ENCODE data around the gene CT55. TPM values are rescaled to one million over a fixed set of nuclear protein-coding genes. Genes with fewer than 3 reads are reported as not detected.
"Not testable (repeated sequence)": the region's sequence is repeated elsewhere in the genome, so short reads cannot be mapped to it uniquely, and the experiment has no call there.

CT55 gene
- total RNA-seq, 2 experiments from 2014 or later = not detected

DNA sequence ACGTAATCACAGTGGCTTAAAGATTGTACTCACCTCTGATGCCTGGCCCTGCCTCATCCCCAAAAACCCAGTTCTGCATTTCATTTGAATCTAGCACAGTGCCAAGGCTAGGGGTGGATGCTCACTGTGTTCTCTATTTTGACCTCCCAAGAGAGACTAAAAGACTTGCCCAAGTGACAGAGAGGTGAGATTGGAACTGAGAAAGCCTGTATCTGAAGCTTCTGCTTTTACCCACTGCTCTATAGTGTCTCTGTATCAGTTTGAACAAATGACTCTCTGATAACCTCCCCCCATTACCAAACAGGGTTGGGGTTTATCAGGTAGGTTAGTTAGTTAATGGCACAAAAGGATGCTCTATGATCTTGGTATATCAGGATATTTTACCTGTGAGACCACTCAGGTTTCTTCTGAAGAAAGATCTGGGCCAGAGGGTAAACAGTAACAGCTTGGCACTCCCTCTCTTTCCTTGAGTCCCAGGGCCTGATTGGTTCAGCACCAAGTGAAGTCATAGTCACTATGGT is 51.1 kb downstream of the CT55 start, which contains the start of gene ETDB:
ETDB (minus strand) TSS at position 471 of the 521 bp plus-strand sequence. CDS start 1,265 bp downstream, outside the sequence.
- H3K9me3 Mint-ChIP-seq (ENCODE audit: low read depth); CTCF ChIA-PET; H3K27ac Mint-ChIP-seq: not testable (repeated sequence)

DNA sequence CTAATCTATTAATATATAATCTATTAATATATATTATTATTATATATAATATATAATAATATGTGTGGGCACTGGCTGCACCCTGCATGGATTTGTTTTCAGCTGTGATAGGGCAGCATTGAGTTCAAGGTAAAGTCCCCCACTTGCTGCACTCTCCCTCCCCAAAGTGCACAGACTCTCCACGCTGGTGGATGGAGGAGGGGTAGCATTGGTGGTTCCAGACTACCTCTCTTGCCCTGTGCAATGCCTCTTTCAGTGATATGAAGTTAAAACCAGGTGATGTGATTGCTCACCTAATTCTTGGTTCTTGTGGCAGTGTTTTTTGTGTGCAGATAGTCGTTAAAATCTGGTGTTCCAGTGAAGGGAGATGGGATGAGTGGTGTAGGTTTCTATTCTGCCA is 55.1 kb downstream of the CT55 start:
- CTCF ChIA-PET; H3K27me3 Mint-ChIP-seq; H3K9me3 Mint-ChIP-seq (ENCODE audit: low read depth); H3K36me3 Mint-ChIP-seq; H3K4me1 Mint-ChIP-seq; DNase-seq; ATAC-seq; H3K4me3 Mint-ChIP-seq; H3K27ac Mint-ChIP-seq: not testable (repeated sequence)

More for the DNA sequence above, 51.1 kb downstream of the CT55 start, which contains the start of gene ETDB:
- H3K36me3 Mint-ChIP-seq, ATAC-seq, DNase-seq, H3K4me1 Mint-ChIP-seq, H3K4me3 Mint-ChIP-seq, H3K27me3 Mint-ChIP-seq: not testable (repeated sequence)

- CTCF ChIA-PET = no interaction called here
- Mint-ChIP-seq H3K9me3 (ENCODE audit: low read depth) (no peaks in the 10 kb centered on the region), H3K27ac (no peak overlapping the region), H3K27me3 (peaks cover 8% of the 10 kb centered on the region), H3K36me3 (no peaks in the 10 kb centered on the region), H3K4me3 (no peak overlapping the region), H3K4me1 (no peaks in the 10 kb centered on the region)
- DNase-seq = no peak
- peak; percentile 36 for ATAC-seq
These were observed 56.8 kb downstream of the CT55 start for GRCh38 chrX:135114392-135114791.

DNA sequence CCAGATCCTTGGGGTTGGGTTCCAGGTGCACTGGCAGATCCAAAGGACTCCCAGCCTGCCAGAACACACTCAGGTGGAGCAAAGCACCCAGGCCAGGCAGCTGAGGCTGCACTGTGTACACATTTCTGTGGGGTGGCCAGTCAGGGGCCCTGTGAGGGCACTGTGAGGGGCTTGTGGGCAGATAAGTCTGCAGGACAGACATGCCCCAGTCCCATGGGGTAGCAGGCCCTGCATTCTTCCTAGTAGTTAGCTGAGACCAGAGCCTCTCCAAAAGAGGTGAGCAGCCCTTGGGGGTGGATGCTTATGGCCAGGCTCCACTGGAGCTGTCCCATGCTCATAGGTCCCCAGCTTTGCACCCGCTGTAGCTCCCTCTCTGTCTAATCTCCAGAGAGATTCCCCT is 58.5 kb downstream of the CT55 start:
- no peaks in the 10 kb centered on the region for H3K4me1 Mint-ChIP-seq
- CTCF ChIA-PET = interaction anchor here (0.9 to 2.3 kb wide), 6 partner anchors 21 to 148 kb away, joined by 3 to 13 read pairs (median 4); no protein-coding TSS in a partner anchor
- H3K4me3 Mint-ChIP-seq = no peak overlapping the region
- ATAC-seq (no peak), DNase-seq (no peak)
- peaks cover 21% of the 10 kb centered on the region for H3K27me3 Mint-ChIP-seq
- no peaks in the 10 kb centered on the region for H3K36me3 Mint-ChIP-seq
- no peaks in the 10 kb centered on the region for H3K9me3 Mint-ChIP-seq (ENCODE audit: low read depth)
- H3K27ac Mint-ChIP-seq = no peak overlapping the region

- DNase-seq (peak; percentile 56), ATAC-seq (peak; percentile 33)
- Mint-ChIP-seq H3K9me3 (ENCODE audit: low read depth) (no peaks in the 10 kb centered on the region), H3K4me1 (no peaks in the 10 kb centered on the region), H3K27me3 (peaks cover 21% of the 10 kb centered on the region), H3K4me3 (no peak overlapping the region), H3K36me3 (no peaks in the 10 kb centered on the region), H3K27ac (no peak overlapping the region)
- CTCF ChIA-PET = interaction anchor here (0.8 to 2.3 kb wide), 7 partner anchors 20 to 147 kb away, joined by 3 to 13 read pairs (median 4); no protein-coding TSS in a partner anchor
These were observed 59.0 kb downstream of the CT55 start for GRCh38 chrX:135112096-135112729.

GRCh38 chrX:135109554-135109953 is 61.6 kb downstream of the CT55 start:
- no peaks in the 10 kb centered on the region for H3K9me3 Mint-ChIP-seq (ENCODE audit: low read depth)
- CTCF ChIA-PET = no interaction called here
- ATAC-seq (no peak), DNase-seq (no peak)
- H3K27me3 Mint-ChIP-seq = peaks cover 34% of the 10 kb centered on the region
- H3K27ac Mint-ChIP-seq = no peak overlapping the region
- no peak overlapping the region for H3K4me3 Mint-ChIP-seq
- no peaks in the 10 kb centered on the region for H3K4me1 Mint-ChIP-seq
- H3K36me3 Mint-ChIP-seq = no peaks in the 10 kb centered on the region

Other genes with a start within 250 kb of the CT55 start
- 1 to 10 TPM in 1 of 2 experiments, under 1 TPM in 1; 0.44 to 1.1 TPM for gene SMIM10, start 180.4 kb downstream of the CT55 start, total RNA-seq
- gene RTL8B, start 148.9 kb downstream of the CT55 start, total RNA-seq = under 1 TPM in 1 of 2 experiments, not detected in 1; 0.42 TPM
- gene RTL8C, start 139.0 kb downstream of the CT55 start, total RNA-seq = 10 to 100 TPM; 22.1 to 25.9 TPM
- gene RTL8A, start 119.3 kb downstream of the CT55 start, total RNA-seq = 10 to 100 TPM in 1 of 2 experiments, 1 to 10 TPM in 1; 9.6 to 13.3 TPM
- not detected for gene SMIM10L2B, start 72.7 kb downstream of the CT55 start, total RNA-seq
- gene ETDB, start 50.9 kb downstream of the CT55 start, total RNA-seq = not detected
- not detected for gene ETDA, start 80.7 kb upstream of the CT55 start, total RNA-seq
- gene ETDC, start 138.1 kb upstream of the CT55 start, total RNA-seq = not detected
- gene ZNF75D, start 172.7 kb upstream of the CT55 start, total RNA-seq = 10 to 100 TPM; 10.4 to 13.1 TPM
- gene ZNF449, start 173.4 kb upstream of the CT55 start, total RNA-seq = 1 to 10 TPM; 3.0 to 4.3 TPM